Mononuclear cell (primary cell): ENCODE measurements around the gene ABI3. TPM values are rescaled to one million over a fixed set of nuclear protein-coding genes. Genes with fewer than 3 reads are reported as not detected.

Experiments used
- H3K27me3 ChIP-seq: 2 replicates; pipeline ENCODE4 v1.6.0; 2011; ENCODE audit warnings: low read length, control low read depth; ENCODE audit not compliant: insufficient read depth
- H3K4me1 ChIP-seq: 2 replicates; pipeline ENCODE4 v1.5.1; 2011; ENCODE audit warnings: mild to moderate bottlenecking, low read length, control low read depth; ENCODE audit not compliant: insufficient read depth
- H3K4me3 ChIP-seq: 2 replicates; pipeline ENCODE4 v1.5.1; 2011; ENCODE audit warnings: mild to moderate bottlenecking, low read length, moderate library complexity
- H3K9me3 ChIP-seq: 2 replicates; pipeline ENCODE4 v1.5.1; 2011; ENCODE audit warnings: low read depth, mild to moderate bottlenecking, control low read depth, low read length
- total RNA-seq: library from RNA; depleted of rRNA; stranded (reverse); fragments of >200 nt; gene quantifications from one replicate; pipeline ENCODE4 v1.2.3, GENCODE V29; 2012

ABI3 gene
- total RNA-seq, 1 donor, result 6.3 TPM

- H3K4me1 ChIP-seq, result peaks cover 68% of the 10 kb centered on the region
Measured at GRCh38 chr17:49227436-49228261, 17.1 kb downstream of the ABI3 start.

GRCh38 chr17:49229076-49229804, 18.7 kb downstream of the ABI3 start:
- no peaks in the 10 kb centered on the region for H3K9me3 ChIP-seq
- peaks cover 52% of the 10 kb centered on the region for H3K4me1 ChIP-seq
- peak overlapping the region; percentile 57 for H3K4me3 ChIP-seq
- peaks cover 32% of the 10 kb centered on the region for H3K27me3 ChIP-seq

More at GRCh38 chr17:49227436-49228261, 17.1 kb downstream of the ABI3 start:
- H3K4me3 ChIP-seq, result no peak overlapping the region
- H3K27me3 ChIP-seq, result peaks cover 32% of the 10 kb centered on the region
- no peaks in the 10 kb centered on the region for H3K9me3 ChIP-seq

- H3K4me3 ChIP-seq, result peak overlapping the region; percentile 57
- H3K27me3 ChIP-seq, result peaks cover 26% of the 10 kb centered on the region
- peaks cover 49% of the 10 kb centered on the region for H3K4me1 ChIP-seq
- H3K9me3 ChIP-seq, result no peaks in the 10 kb centered on the region
Measured at GRCh38 chr17:49229805-49230600, 19.5 kb downstream of the ABI3 start.

GRCh38 chr17:49230636-49231562, 20.4 kb downstream of the ABI3 start, which contains the start of gene PHOSPHO1:
TSS of gene PHOSPHO1 (minus strand) at chr17:49230787. CDS start at chr17:49226691, 4,096 bp downstream.
- H3K4me1 ChIP-seq, result peaks cover 54% of the 10 kb centered on the region
- no peaks in the 10 kb centered on the region for H3K9me3 ChIP-seq
- H3K27me3 ChIP-seq, result peaks cover 20% of the 10 kb centered on the region
- peak within 1 kb of the TSS; percentile 57 for H3K4me3 ChIP-seq

GRCh38 chr17:49231563-49231894, 21.0 kb downstream of the ABI3 start:
- Histone ChIP-seq H3K4me1 (peaks cover 57% of the 10 kb centered on the region), H3K9me3 (no peaks in the 10 kb centered on the region), H3K27me3 (peaks cover 15% of the 10 kb centered on the region), H3K4me3 (peak overlapping the region; percentile 57)

GRCh38 chr17:49234509-49235080, 24.1 kb downstream of the ABI3 start:
- Histone ChIP-seq H3K9me3 (no peaks in the 10 kb centered on the region), H3K4me3 (no peak overlapping the region), H3K27me3 (peaks cover 8% of the 10 kb centered on the region), H3K4me1 (peaks cover 47% of the 10 kb centered on the region)

- Histone ChIP-seq H3K4me1 (peaks cover 34% of the 10 kb centered on the region), H3K4me3 (no peak overlapping the region), H3K9me3 (no peaks in the 10 kb centered on the region), H3K27me3 (peaks cover 6% of the 10 kb centered on the region)
Measured at GRCh38 chr17:49235896-49236295, 25.4 kb downstream of the ABI3 start.

- Histone ChIP-seq H3K27me3 (no peaks in the 10 kb centered on the region), H3K9me3 (no peaks in the 10 kb centered on the region), H3K4me3 (no peak overlapping the region), H3K4me1 (peaks cover 20% of the 10 kb centered on the region)
Measured at GRCh38 chr17:49239963-49240362, 29.5 kb downstream of the ABI3 start.

- Histone ChIP-seq H3K9me3 (no peaks in the 10 kb centered on the region), H3K4me1 (peaks cover 14% of the 10 kb centered on the region), H3K4me3 (no peak overlapping the region), H3K27me3 (no peaks in the 10 kb centered on the region)
Measured at GRCh38 chr17:49240619-49241018, 30.1 kb downstream of the ABI3 start.

- H3K4me3 ChIP-seq, result no peak overlapping the region
- H3K27me3 ChIP-seq, result no peaks in the 10 kb centered on the region
- H3K9me3 ChIP-seq, result no peaks in the 10 kb centered on the region
- H3K4me1 ChIP-seq, result peaks cover 10% of the 10 kb centered on the region
Measured at GRCh38 chr17:49241040-49241439, 30.5 kb downstream of the ABI3 start.

GRCh38 chr17:49241692-49242397, 31.3 kb downstream of the ABI3 start:
- Histone ChIP-seq H3K27me3 (no peaks in the 10 kb centered on the region), H3K4me3 (no peak overlapping the region), H3K4me1 (peaks cover 5% of the 10 kb centered on the region), H3K9me3 (no peaks in the 10 kb centered on the region)

GRCh38 chr17:49242813-49243212, 32.3 kb downstream of the ABI3 start:
- no peaks in the 10 kb centered on the region for H3K9me3 ChIP-seq
- no peak overlapping the region for H3K4me3 ChIP-seq
- no peaks in the 10 kb centered on the region for H3K4me1 ChIP-seq
- no peaks in the 10 kb centered on the region for H3K27me3 ChIP-seq

GRCh38 chr17:49244839-49245238, 34.3 kb downstream of the ABI3 start:
- Histone ChIP-seq H3K4me3 (no peak overlapping the region), H3K9me3 (no peaks in the 10 kb centered on the region), H3K4me1 (no peaks in the 10 kb centered on the region), H3K27me3 (no peaks in the 10 kb centered on the region)
